ENCODE results near the gene HGS.

HGS gene

DNA sequence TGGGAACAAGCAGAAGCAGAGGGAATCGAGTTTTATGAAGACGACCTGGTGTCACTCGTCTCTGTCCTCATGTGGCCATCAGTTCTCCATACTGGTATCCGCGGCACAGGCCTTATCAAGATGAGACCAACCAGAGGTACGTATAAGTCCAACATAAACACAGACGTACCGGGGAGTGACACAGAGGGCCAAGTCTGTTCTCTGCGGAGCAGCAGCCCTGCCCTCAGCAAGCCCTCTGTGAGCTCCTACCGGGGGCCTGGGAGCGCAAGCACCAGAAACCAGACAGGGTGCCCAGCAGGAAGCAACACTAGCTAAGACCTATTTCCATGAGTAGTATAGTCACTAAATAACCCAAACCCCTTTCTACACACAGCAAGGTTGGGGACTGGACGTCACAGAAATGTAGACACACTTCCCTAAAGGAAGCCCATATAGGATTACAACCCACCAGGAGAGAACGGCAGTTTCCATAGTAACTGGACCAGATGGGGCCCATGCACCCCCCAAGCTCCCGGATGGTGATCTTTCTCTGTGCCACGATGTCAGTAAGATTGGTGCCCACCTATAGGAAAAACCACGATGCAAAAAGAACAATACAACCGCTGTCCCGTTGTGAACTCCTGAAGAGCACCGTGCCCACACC lies 1.1 kb upstream of the HGS start:
- no peaks in the 10 kb centered on the region for H3K9me3 ChIP-seq (ENCODE audit: control insufficient read depth, insufficient read depth, low read length)
- H3K27me3 ChIP-seq (ENCODE audit: control insufficient read depth, low read length): no peaks in the 10 kb centered on the region
- H3K4me2 ChIP-seq (ENCODE audit: low read length): peak overlapping the region; percentile 91
- H3K79me2 ChIP-seq (ENCODE audit: control insufficient read depth, low read length): peaks cover 62% of the 10 kb centered on the region
- peak overlapping the region; percentile 52 for H3K27ac ChIP-seq (ENCODE audit: low read depth, low read length)
- no peaks in the 10 kb centered on the region for H3K9me2 ChIP-seq (replicated peaks; ENCODE audit: control insufficient read depth, low read length)
- H3K36me3 ChIP-seq (ENCODE audit: control insufficient read depth, low read length): peaks cover 50% of the 10 kb centered on the region
- peak overlapping the region; percentile 92 for H3K4me3 ChIP-seq (ENCODE audit: low read length)
- peaks cover 22% of the 10 kb centered on the region for H3K4me1 ChIP-seq (ENCODE audit: control insufficient read depth, low read length)
- H4K20me1 ChIP-seq (ENCODE audit: control insufficient read depth, insufficient read depth, low read depth, low read length): peaks cover 19% of the 10 kb centered on the region; the same call in 1 of the 2 replicates
- TF ChIP-seq, protein P1, sequence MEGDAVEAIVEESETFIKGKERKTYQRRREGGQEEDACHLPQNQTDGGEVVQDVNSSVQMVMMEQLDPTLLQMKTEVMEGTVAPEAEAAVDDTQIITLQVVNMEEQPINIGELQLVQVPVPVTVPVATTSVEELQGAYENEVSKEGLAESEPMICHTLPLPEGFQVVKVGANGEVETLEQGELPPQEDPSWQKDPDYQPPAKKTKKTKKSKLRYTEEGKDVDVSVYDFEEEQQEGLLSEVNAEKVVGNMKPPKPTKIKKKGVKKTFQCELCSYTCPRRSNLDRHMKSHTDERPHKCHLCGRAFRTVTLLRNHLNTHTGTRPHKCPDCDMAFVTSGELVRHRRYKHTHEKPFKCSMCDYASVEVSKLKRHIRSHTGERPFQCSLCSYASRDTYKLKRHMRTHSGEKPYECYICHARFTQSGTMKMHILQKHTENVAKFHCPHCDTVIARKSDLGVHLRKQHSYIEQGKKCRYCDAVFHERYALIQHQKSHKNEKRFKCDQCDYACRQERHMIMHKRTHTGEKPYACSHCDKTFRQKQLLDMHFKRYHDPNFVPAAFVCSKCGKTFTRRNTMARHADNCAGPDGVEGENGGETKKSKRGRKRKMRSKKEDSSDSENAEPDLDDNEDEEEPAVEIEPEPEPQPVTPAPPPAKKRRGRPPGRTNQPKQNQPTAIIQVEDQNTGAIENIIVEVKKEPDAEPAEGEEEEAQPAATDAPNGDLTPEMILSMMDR (IDR thresholded peaks at IDR 0.05; ENCODE audit: low read depth, low read length, poor library complexity, severe bottlenecking): no peak
- no peak for TF ChIP-seq EZH2phosphoT487 (IDR thresholded peaks at IDR 0.05; ENCODE audit: borderline replicate concordance, low read length)
- H3F3A ChIP-seq (ENCODE audit: control insufficient read depth, insufficient read depth): no peaks in the 10 kb centered on the region

DNA sequence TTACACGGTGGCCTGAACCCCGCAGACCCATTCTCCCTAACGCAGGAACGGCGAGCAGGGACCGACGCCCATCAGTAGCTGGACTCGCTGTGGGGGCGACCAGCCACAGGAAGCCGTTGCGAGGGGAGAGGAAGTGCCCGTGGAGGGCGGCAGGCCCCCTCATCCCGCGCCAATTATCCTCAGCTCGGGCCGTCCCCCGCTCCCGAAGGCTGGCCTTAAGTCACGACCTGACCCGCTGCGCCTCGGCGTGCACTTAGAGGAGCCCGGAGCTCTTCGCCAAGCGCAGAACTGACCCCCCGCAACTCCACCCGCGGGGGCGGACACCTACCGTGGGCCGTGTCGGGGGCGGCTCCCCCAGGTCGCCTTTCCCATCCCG lies 615 bp upstream of the HGS start:
- Histone ChIP-seq H3K36me3 (ENCODE audit: control insufficient read depth, low read length) (peaks cover 55% of the 10 kb centered on the region), H3K4me1 (ENCODE audit: control insufficient read depth, low read length) (peaks cover 22% of the 10 kb centered on the region), H3K27ac (ENCODE audit: low read depth, low read length) (peak overlapping the region; percentile 52), H3K27me3 (ENCODE audit: control insufficient read depth, low read length) (no peaks in the 10 kb centered on the region), H3K79me2 (ENCODE audit: control insufficient read depth, low read length) (peaks cover 67% of the 10 kb centered on the region), H3K9me3 (ENCODE audit: control insufficient read depth, insufficient read depth, low read length) (no peaks in the 10 kb centered on the region), H4K20me1 (ENCODE audit: control insufficient read depth, insufficient read depth, low read depth, low read length) (peaks cover 19% of the 10 kb centered on the region; the same call in 1 of the 2 replicates), H3K9me2 (replicated peaks; ENCODE audit: control insufficient read depth, low read length) (no peaks in the 10 kb centered on the region), H3K4me2 (ENCODE audit: low read length) (peak overlapping the region; percentile 91), H3F3A (ENCODE audit: control insufficient read depth, insufficient read depth) (no peaks in the 10 kb centered on the region), H3K4me3 (ENCODE audit: low read length) (peak overlapping the region; percentile 92)
- TF ChIP-seq EZH2phosphoT487 (IDR thresholded peaks at IDR 0.05; ENCODE audit: borderline replicate concordance, low read length): no peak
- TF ChIP-seq, protein P1 (IDR thresholded peaks at IDR 0.05; ENCODE audit: low read depth, low read length, poor library complexity, severe bottlenecking): no peak

DNA sequence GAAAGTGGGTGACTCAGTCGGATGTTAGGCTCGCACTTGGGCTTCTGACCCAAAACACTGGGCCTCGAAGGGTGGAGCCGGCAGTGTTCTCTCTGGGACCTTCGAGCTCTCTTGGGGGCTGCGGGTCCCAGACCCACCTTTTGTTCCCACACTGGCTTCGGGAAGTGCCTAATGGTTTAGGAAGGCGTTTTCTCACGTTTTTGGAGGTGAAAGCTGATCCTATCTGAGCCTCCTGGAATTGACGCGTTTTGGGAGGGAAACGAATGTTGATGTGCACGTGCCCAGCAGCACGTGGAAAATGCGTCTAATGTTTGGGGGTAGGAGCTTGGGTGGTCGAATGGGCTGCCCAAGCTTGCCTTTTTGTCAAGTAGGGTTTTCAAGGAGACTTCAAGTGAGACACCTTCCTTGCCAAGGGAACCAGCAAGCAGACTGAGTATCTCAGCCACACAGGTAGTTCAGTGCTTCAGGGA lies 666 bp downstream of the HGS start:
- Histone ChIP-seq H3K4me2 (ENCODE audit: low read length) (peak overlapping the region; percentile 99), H4K20me1 (ENCODE audit: control insufficient read depth, insufficient read depth, low read depth, low read length) (peaks cover 19% of the 10 kb centered on the region; the same call in 1 of the 2 replicates), H3F3A (ENCODE audit: control insufficient read depth, insufficient read depth) (no peaks in the 10 kb centered on the region), H3K27me3 (ENCODE audit: control insufficient read depth, low read length) (no peaks in the 10 kb centered on the region), H3K79me2 (ENCODE audit: control insufficient read depth, low read length) (peaks cover 78% of the 10 kb centered on the region), H3K36me3 (ENCODE audit: control insufficient read depth, low read length) (peaks cover 68% of the 10 kb centered on the region), H3K9me3 (ENCODE audit: control insufficient read depth, insufficient read depth, low read length) (no peaks in the 10 kb centered on the region), H3K4me1 (ENCODE audit: control insufficient read depth, low read length) (peaks cover 22% of the 10 kb centered on the region), H3K27ac (ENCODE audit: low read depth, low read length) (peak overlapping the region; percentile 16), H3K4me3 (ENCODE audit: low read length) (peak overlapping the region; percentile 92), H3K9me2 (replicated peaks; ENCODE audit: control insufficient read depth, low read length) (no peaks in the 10 kb centered on the region)
- TF ChIP-seq EZH2phosphoT487 (IDR thresholded peaks at IDR 0.05; ENCODE audit: borderline replicate concordance, low read length): no peak
- TF ChIP-seq, protein P1 (IDR thresholded peaks at IDR 0.05; ENCODE audit: low read depth, low read length, poor library complexity, severe bottlenecking): no peak

Measured in DOHH2 (cell line).